Loucy (cell line): Measurements from ENCODE around the gene TYMP.

ENCODE experiments used
- EZH2phosphoT487 ChIP-seq: fragments of 200-600 bp; IDR thresholded peaks from 2 replicates; pipeline ENCODE4 v1.6.1; 2018; ENCODE audit warnings: antibody characterized with exemption, mild to moderate bottlenecking, moderate library complexity, borderline replicate concordance
- TF ChIP-seq, protein P1 (sequence below): fragments of 200-600 bp; sonication (generic); conservative IDR thresholded peaks from 2 replicates; pipeline ENCODE4 v1.5.1; 2014; ENCODE audit warnings: mild to moderate bottlenecking, antibody characterized with exemption, low read length

DNA sequence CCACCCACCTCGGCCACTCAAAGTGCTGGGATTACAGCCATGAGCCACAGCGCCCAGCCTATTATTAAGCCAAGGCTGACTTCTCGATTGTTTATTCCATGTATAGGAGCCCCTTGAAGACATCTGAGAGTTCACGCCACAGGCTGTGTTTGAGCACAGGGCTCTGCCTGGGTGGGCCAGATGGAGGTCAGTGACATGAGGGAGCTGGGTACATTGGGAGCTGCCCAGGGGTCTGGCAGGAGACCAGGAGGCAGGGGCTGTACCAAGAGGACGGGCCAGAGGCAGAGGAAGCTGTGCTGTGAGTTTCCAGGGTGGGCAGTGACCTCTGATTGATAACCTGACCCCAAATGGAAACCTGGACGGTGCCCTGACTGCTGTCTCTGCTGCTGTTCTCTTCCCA lies 27.7 kb downstream of the TYMP start:
- TF ChIP-seq, protein P1, sequence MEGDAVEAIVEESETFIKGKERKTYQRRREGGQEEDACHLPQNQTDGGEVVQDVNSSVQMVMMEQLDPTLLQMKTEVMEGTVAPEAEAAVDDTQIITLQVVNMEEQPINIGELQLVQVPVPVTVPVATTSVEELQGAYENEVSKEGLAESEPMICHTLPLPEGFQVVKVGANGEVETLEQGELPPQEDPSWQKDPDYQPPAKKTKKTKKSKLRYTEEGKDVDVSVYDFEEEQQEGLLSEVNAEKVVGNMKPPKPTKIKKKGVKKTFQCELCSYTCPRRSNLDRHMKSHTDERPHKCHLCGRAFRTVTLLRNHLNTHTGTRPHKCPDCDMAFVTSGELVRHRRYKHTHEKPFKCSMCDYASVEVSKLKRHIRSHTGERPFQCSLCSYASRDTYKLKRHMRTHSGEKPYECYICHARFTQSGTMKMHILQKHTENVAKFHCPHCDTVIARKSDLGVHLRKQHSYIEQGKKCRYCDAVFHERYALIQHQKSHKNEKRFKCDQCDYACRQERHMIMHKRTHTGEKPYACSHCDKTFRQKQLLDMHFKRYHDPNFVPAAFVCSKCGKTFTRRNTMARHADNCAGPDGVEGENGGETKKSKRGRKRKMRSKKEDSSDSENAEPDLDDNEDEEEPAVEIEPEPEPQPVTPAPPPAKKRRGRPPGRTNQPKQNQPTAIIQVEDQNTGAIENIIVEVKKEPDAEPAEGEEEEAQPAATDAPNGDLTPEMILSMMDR: no peak
- TF ChIP-seq EZH2phosphoT487: no peak
